ENCODE results near the gene PARD6G.
"Not testable (repeated sequence)": the region's sequence is repeated elsewhere in the genome, so short reads cannot be mapped to it uniquely, and the experiment has no call there.

Gene PARD6G

DNA sequence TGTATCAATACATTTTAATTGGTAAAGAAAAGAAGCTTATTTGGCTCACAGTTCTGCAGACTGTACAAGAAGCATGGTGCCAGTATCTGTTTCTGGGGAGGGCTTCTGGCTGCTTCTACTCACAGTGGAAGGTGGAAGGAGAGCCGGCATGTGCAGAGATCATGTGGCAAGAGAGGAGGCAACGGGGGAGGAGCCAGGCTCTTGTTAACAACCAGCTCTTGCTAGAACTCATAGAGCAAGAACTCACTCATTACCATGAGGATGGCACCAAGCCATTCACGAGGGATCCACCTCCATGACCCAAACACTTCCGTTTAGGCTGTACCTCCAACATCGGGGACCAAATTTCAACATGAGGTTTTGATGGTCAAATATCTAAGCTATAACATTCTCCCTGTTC is 7.5 kb downstream of the PARD6G start:
- DNase-seq, result no peak

DNA sequence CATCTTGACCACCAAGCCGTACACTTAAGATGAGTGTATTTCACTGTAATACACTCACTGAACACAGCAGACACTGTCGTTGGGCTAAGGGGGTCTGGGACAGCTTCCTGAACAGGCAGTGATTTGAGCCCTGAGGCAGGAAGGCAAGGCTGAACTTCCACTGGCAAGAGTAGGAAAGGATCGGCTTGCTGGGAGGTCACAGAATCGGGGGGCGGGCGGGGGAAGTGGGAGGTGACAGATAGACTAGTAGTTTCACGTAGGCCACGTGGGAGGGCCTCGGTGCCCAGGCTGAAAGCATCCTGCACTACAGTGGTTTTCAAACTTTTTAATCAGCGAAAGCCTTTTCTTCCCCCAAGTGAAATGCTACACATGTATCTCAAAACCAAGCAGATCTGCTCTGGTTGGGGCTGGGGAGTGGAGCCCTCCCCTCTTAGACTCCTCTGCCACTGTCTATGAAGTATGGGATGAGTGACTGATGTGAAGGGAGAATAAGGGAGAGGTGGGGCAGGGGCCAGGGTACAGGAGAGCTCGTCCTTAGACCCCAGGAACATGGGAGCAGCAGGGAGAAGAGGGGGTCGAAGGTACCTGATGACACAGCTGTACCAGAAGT is 8.6 kb downstream of the PARD6G start:
- DNase-seq, result no peak

DNA sequence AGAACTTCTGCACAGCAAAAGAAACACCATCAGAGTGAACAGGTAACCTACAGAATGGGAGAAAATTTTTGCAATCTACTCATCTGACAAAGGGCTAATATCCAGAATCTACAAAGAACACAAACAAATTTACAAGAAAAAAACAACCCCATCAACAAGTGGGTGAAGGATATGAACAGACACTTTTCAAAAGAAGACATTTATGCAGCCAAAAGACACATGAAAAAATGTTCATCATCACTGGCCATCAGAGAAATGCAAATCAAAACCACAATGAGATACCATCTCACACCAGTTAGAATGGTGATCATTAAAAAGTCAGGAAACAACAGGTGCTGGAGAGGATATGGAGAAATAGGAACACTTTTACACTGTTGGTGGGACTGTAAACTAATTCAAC is 9.8 kb downstream of the PARD6G start:
- DNase-seq, result not testable (repeated sequence)

DNA sequence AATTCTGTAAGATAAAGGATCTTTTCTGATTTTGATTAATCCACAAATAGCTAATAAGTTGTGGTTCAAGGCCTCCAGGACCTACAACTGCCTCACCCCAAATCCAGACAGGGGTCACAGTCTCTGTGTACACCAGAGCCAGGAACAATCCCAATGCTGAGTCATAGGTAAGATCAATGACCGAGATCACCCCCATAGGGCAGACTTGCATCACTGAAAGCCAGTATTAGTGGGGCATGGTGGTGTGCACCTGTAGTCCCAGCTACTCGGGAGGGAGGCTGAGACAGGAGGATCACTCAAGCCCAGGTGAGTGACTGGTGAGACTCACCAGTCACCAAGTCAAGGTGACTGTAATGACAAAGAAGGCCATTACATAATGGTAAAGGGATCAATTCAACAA is 12.9 kb downstream of the PARD6G start:
- DNase-seq, result no peak

DNA sequence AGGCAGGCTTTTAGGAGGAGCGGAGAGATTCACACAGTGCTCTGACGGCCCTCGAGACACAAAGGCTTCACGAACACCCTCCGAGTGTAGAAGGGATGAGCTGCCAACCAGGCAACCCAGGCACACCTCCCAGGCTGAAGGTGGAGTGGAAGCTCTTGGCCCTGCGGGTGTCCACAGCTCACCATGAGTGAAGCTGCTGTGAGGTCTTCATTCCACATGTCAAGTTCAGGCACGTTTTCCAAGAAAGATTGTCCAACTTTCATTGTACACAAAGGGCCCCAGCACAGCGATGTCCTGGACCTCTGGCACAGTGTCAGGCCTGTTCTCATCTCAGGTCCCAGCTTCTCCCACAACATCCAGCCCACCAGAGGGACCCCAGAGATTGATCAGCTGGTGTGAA is 13.4 kb downstream of the PARD6G start:
- DNase-seq, result no peak

DNA sequence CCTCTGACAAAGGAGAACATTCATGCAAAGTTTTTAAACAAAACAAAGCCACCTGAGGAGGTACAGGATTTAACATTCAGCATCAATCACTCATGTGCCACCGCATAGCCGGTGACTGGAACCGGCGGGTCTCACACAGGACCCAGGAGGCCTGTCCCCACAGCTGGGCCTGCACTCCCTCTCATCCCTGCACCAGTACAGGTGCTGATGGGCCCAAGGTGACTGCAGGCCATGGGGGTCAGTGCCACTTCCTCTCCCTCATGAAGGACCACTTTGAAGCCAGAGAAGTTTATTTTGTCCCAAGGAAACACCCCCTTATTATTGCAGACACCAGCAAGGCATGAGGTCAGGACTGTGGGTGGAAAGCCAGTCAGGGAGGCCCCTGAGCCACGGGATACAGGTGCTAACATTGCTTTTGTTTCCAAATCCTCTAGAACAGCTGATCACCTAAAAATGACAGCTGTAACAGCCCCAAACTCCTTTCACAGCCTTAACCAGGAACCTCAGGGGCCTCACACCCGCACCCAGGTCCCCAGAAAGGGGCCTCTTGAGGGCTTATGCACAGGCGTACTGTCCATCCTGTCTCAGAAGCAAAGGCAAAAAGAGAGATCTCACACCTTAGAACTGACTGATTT is 14.0 kb downstream of the PARD6G start:
- no peak for DNase-seq

DNA sequence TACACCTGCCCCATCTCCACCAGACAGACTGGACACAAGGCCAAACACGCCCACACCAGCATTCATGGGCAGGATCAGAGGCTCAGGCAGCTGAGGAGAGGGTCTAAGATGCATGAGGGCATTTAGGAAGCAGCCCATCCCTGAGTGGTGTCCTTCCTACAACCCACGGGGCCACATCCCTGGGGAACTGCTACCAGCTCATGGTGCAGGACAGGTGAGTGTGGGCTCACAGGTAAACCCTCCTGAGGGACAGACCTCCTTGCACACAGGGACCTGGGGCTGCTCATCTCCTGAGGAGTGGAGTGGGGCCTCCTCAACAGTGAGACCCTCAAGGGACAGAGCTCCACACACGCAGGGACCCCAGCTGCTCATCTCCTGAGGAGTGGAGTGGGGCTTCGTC is 14.6 kb downstream of the PARD6G start:
- DNase-seq, result no peak

DNA sequence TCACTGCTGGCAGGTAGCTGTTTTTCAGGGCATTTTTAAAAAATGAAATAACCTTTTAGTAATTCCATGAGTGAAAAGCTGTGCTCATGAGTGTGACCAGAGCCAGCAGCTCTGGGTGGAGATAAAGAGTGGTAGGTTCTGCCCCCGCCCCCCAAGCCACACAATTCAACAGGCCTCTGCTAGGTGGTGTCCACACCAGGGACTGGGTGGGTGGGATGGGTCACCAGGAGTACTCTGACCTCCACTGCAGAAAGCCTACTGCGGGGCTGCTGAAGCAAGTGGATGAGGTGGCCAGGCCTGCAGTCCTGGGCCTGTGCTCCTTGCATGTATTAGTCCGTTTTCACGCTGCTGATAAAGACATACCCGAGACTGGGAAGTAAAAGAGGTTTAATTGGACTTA is 15.3 kb downstream of the PARD6G start:
- no peak for DNase-seq

DNA sequence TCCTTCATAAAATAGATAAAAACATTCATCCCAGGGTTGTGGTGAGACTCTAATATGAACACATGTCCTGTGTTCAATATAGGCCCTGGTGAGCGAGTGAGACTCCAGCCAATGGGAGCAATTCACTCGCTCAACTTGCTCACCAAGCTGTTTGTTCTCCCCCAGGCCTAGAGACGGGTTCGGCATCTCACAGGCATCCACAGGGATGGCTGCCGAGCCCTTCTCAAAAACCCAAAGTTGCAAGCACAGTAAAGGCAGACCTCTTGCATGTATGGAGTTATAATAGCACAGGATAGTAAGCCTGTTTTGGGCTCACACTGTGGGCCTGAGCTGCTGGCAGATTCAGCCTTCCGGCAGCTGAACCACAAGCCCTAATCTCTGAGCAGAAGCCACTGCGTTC is 15.7 kb downstream of the PARD6G start:
- DNase-seq, result no peak

DNA sequence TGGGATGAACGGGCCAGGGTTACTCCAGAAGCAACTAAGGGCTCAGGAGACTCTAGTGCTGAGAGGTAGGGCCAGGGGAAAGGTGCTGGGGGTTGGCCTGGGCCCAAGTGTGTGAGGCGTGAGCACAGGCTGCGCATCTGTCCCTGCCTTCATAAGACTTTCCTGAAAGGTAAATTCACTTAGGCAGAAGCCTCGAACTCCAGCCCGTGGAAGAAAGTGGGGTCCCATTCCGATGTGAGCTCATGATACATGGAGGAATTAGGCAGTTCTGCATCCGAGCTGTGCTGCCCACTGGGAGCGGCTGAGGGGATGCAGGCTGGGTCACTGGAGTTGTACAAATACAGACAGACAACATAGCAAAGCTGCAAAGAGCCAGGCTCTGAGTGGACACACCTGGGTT is 16.2 kb downstream of the PARD6G start:
- DNase-seq, result no peak

DNA sequence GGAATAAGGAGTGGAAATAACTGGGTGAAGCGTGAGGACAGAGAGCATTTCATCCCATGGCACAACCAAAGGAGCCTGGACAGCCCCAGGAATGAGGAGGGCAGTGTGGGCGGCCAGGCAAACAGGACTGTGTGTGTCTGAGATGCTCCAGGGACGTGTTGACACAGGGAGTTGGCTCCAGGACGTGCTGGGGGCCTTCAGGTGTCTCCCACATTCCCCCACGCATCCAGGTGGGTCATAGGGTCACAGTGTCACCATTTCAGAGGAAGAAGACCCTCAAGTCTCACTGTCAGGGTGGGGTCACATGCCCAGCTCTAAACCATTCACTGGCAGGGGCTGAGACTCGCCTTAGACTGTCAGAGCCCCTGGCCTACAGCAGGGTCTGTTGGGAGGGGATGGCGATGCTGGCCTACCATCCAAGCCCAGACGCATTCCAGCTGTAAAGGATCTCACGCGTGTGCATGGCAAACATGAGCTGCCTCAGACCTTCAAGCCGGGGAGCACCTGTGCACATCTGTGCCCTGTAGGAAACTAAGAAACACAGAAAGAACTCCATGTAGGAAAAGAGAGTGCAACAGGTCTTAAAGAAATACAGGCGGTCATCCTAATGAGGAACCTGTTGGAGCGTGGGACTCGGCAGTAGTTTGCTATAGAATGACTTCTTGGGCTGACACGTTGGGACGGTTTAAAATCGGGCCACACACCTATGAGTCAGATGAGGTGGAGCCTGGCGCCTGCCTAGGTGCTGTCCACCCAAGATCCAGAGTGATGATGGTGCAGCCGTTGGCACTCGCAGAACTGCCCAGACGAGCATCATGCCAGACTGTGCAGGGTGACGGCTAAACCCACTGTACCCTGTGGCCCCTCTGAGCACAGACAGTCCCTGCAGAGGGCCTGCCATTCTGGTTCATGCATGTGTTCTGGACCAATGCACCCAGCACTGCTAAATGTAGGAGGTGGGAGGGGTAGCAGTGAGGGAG is 17.3 kb downstream of the PARD6G start:
- no peak for DNase-seq

DNA sequence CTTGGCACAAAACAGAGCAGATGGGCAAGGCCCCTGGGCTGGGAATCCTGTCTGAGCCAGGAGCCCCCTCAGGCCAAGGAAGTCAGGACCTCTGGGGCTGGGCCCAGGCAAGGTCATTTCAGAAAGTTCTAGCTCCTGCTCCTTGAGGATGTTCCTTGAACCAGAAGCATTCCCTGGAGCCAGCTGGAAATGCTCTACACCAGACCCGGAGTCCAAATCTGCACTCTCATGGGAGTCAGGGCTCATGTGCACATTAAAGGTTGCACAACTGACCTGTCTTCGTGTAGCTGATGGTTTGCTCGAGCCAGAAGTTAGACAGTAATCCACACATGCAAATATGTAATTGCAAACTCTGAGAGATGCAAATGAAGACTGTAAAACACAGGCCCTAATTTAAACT is 18.0 kb downstream of the PARD6G start:
- no peak for DNase-seq

DNA sequence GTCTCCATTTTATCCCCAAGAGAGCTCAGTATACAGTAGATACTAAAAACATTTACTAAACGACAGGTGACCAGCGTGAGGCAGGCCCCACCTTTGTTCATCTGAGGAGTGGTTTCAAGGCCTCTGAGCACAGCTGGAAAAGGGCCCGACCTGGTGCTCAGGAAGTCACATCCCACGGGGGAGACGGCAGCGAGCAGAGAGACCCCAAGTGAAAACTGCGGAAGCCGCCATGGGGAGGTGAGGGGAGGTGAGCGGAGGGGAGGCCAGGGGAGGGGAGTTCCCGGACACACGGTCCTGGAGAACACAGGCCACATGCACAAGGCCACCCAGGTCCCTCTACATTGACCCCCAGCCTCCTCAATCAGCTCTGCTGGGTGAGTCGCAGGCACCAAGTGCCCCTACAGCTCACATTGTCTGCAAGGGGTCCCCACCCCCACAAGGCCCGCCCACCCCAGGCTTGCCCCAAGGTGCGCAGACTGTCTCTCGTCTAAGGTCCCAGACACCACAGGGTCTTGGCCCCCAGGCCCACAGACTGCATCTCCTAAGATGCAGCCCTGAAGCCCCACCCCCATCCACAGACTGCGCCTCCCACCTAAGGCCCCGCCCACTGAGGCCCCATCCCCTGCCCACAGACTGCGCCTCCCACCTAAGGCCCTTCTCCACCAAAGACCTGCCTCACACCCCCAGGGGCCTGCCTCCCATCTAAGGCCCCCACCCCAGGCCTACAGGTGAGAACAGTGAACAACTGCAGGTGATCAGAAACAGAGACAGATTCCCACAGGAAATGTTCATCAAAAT is 19.1 kb downstream of the PARD6G start:
- DNase-seq, result no peak

DNA sequence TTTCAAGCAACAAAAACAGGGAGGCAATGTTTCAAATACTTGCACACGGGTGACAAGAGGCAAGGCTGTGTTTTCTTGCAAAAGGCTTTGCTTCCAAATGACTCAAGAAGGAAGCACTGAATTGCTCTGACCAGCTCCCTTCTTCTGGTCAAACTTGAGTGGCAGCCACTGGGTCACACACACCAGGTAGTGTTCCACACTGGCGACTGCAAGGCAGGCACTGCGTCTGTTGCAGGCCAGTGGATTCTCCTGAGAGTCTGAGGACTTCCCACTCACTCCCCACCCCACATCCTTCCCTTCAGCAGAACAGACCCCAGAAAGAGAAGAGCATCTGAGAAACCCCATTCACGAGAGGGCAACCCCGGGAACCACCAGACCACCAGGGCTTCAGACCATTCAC is 19.8 kb downstream of the PARD6G start:
- DNase-seq, result no peak

DNA sequence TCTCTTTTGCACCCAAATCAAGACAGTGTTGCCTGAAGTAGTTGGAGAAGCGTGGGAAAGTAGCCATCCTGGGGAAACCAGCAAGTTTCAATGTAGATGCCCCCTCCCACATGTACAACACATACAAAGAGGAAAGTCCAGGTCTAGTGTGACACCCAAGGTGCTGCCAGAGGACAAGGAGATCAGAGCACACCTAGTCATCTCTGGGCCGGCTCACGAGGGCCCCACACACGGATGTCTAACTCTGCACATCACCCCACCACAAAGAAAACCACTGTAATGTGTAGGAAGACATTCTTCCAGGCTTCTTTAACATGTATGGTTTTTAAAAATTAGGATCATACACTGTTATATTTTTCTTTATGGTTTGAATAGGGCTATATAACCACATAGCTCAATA is 21.6 kb downstream of the PARD6G start:
- no peak for DNase-seq

DNA sequence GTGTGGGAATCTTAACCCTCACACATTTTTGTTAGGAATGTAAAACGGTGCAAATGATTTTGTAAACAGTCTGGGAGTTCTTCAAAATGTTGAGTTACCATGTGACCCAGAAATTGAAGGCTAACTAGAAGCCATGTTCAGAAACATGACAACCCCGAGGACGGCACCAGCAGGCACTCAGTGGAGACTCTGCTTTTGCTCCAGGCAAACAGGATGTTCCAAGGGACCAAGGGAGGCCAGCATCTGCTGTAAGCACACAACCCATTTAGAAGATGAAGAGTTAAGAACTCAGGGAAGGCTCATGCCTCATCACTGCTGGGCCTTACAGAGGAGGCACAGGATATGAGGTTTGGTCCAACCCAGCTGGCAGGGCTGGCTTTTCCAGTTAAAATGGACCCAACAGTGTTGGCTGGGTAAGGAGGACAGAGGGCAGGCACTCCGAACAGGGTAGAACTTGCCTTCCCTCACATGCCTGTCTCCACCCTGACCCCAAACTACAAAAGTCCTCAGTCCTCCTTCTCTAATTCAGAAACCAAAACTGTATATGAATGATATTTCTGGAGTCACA is 23.6 kb downstream of the PARD6G start:
- no peak for DNase-seq

DNA sequence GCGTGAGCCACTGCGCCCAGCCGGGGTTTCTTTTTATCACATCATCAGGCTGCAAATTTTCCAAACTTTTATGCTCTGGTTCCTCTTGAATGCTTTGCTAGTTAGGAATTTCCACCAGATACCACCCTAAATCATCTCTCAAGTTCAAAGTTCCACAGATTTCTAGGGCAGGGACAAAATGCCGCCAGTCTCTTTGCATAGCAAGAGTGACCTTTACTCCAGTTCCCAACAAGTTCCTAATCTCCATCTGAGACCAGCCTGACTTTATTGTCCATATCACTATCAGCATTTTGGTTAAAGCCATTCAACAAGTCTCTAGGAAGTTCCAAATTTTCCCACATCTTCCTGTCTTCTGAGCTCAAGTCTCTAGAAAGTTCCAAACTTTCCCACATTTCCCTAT is 27.8 kb downstream of the PARD6G start:
- DNase-seq, result not testable (repeated sequence)

DNA sequence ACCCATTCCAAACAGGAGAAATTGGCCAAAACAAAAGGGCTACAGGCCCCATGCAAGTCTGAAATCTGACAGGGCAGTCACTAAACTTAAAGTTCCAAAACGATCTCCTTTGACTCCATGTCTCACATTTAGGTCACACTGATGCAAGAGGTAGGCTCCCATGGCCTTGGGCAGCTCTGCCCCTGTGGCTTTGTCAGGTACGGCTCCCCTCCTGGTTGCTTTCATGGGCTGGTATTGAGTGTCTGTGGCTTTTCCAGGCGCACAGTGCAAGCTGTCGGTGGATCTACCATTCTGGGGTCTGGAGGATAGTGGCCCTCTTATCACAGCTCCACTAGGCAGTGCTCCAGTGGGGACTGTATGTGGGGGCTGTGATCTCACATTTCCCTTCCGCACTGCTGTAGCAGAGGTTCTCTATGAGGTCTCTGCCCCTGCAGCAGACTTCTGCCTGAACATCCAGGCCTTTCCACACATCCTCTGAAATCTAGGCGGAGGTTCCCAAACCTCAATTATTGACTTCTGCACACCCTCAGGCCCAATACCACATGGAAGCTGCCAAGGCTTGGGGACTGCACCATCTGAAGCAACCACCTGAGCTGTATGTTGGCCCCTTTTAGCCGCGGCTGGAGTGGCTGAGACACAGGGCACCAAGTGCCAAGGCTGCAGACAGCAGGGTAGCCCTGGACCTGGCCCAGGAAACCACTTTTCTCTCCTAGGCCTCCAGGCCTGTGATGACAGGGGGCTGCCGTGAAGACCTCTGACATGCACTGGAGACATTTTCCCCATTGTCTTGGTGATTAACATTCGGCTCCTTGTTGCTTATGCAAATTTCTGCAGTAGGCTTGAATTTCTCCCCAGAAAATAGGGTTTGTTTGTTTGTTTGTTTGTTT is 28.7 kb downstream of the PARD6G start:
- no peak for DNase-seq

DNA sequence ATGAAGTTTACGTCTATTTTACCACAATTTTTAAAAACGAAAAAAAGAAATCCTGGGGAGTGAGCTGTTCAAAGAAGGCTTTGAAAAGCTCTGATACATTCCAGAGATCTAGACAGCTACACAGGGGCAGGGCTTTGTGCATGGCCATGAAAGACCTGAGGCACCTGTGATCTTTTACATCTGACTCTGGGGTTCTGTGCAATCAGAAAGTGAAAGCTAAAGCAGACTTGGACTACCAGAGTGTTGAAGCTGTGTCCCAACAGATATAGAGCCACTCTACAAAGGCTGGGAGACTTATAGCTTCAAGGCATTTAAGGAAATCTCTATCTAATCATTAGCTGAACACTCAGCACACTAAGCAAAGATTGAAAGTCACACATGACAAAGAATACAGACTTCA is 34.1 kb downstream of the PARD6G start:
- DNase-seq, result no peak

DNA sequence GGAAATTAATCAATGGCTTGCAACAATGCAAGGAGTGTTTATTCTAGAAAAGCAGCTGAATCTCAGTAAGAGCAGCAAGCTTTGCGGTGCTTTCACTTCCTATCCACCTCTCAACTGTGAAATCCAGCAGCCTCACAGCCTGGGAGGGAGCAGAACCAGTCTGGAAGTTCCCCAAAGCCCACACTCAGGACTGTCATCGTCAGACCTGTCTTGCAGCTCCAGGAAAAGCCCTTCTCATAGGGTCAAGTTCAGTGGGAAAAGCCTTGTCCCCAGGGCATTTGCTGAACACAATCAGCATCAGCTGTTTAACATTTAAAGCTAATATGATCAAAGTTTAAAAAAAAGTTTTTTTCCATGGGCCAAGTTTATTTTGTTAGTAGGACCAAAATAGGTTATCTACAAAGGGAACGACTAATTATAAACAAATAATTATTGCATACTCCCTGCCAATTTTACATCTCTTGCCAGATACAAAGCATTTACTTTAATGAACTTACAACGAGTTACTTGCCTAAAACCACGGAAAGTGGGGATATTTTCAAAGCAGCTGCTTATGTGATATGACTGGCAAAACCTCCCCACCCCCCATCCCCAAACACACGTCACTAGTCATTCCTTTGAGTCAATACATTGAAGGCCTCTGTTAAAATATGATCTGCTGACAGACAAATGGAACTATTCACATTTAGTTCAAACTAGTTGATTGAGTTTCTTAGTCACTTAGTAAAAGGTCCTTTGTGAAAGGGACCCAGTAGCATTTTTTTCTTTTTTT is 36.8 kb downstream of the PARD6G start:
- DNase-seq, result no peak

DNA sequence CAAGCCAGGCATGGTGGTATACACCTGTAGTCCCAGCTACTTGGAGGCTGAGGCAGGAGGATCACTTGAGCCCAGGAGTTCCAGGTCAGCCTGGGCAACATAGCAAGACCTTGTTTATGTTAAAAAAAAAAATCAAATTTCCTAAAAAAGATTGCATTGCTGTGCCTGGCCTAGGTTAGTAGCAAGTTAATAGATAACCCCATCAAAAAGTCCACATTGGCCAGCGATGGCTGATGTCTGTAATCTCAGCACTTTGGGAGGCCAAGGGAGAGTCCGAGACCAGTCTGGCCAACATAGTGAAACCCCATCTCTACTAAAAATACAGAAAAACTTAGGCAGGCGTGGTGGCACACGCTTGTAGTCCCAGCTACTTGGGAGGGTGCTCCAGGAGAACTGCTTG is 38.7 kb downstream of the PARD6G start:
- no peak for DNase-seq
